GM23338 (cell line): Measurements from ENCODE around the gene COL8A2. TPM values are rescaled to one million over a fixed set of nuclear protein-coding genes. Genes with fewer than 3 reads are reported as not detected.

Source experiments
- ATAC-seq: fragments of 200-7000 bp; cut with Tn5 transposase; 3 replicates; pipeline ENCODE4 v1.9.1; 2020
- DNase-seq: peaks from one replicate; pipeline ENCODE4 v3.0.0-alpha.2; 2015; ENCODE audit warnings: low spot score
- H2AFZ ChIP-seq: fragments of 200-600 bp; sonication (generic); 2 replicates; pipeline ENCODE4 v1.8.0; 2016; ENCODE audit warnings: antibody characterized with exemption, mild to moderate bottlenecking, moderate library complexity
- H3F3A ChIP-seq: fragments of 200-600 bp; sonication (generic); replicated peaks from 2 replicates; pipeline ENCODE4 v1.8.0; 2017; ENCODE audit warnings: antibody characterized with exemption, mixed run types, low read depth
- H3K27ac ChIP-seq: fragments of 200-600 bp; sonication (generic); 2 replicates; pipeline ENCODE4 v1.6.1; 2016; ENCODE audit warnings: low read depth
- H3K27me3 ChIP-seq: fragments of 200-600 bp; sonication (generic); 2 replicates; pipeline ENCODE4 v1.8.0; 2016; ENCODE audit warnings: mild to moderate bottlenecking, mixed run types, moderate library complexity; ENCODE audit not compliant: insufficient read depth
- H3K36me3 ChIP-seq: fragments of 200-600 bp; sonication (generic); 2 replicates; pipeline ENCODE4 v1.8.0; 2016; ENCODE audit warnings: mild to moderate bottlenecking; ENCODE audit not compliant: insufficient read depth
- H3K4me1 ChIP-seq: fragments of 200-600 bp; sonication (generic); 2 replicates; pipeline ENCODE4 v1.8.0; 2016; ENCODE audit warnings: mild to moderate bottlenecking, moderate library complexity; ENCODE audit not compliant: insufficient read depth
- H3K4me2 ChIP-seq: fragments of 200-600 bp; sonication (generic); 2 replicates; pipeline ENCODE4 v1.7.1; 2017; ENCODE audit warnings: mixed run types
- H3K4me3 ChIP-seq: fragments of 200-600 bp; sonication (generic); 2 replicates; pipeline ENCODE4 v1.6.1; 2016; ENCODE audit warnings: mixed run types
- H3K79me2 ChIP-seq: fragments of 200-600 bp; sonication (generic); replicated peaks from 2 replicates; pipeline ENCODE4 v1.8.0; 2017; ENCODE audit warnings: mild to moderate bottlenecking; ENCODE audit not compliant: insufficient read depth
- H3K9me2 ChIP-seq: fragments of 200-600 bp; sonication (generic); 2 replicates; pipeline ENCODE4 v1.8.0; 2017; ENCODE audit not compliant: insufficient read depth
- H4K20me1 ChIP-seq: fragments of 200-600 bp; sonication (generic); replicated peaks from 2 replicates; pipeline ENCODE4 v1.8.0; 2017; ENCODE audit warnings: mild to moderate bottlenecking; ENCODE audit not compliant: insufficient read depth
- H3K27ac Mint-ChIP-seq: 2 replicates; pipeline ENCODE4 v1.8.0; 2020; ENCODE audit warnings: inconsistent platforms, mild to moderate bottlenecking, moderate library complexity, mixed read lengths
- H3K27me3 Mint-ChIP-seq: 3 replicates; pipeline ENCODE4 v1.8.0; 2022; ENCODE audit warnings: low read depth, mild to moderate bottlenecking, moderate library complexity, mixed read lengths, inconsistent platforms; ENCODE audit not compliant: insufficient read depth, poor library complexity
- H3K36me3 Mint-ChIP-seq: 3 replicates; pipeline ENCODE4 v1.8.0; 2021; ENCODE audit warnings: low read depth, mild to moderate bottlenecking, inconsistent platforms, moderate library complexity, mixed read lengths
- H3K4me1 Mint-ChIP-seq: 3 replicates; pipeline ENCODE4 v1.8.0; 2020; ENCODE audit warnings: mild to moderate bottlenecking, inconsistent platforms, mixed read lengths
- H3K4me3 Mint-ChIP-seq: 3 replicates; pipeline ENCODE4 v1.8.0; 2021; ENCODE audit warnings: moderate library complexity, mild to moderate bottlenecking, inconsistent platforms, mixed read lengths
- H3K9me3 Mint-ChIP-seq: 3 replicates; pipeline ENCODE4 v1.8.0; 2020; ENCODE audit warnings: moderate library complexity, mild to moderate bottlenecking, inconsistent platforms, mixed read lengths
- EZH2 ChIP-seq: fragments of 200-600 bp; sonication (generic); IDR thresholded peaks from one replicate; pipeline ENCODE4 v1.8.0; 2017; ENCODE audit warnings: antibody characterized with exemption, mild to moderate bottlenecking, low read depth; ENCODE audit not compliant: unreplicated experiment
- EZH2phosphoT487 ChIP-seq: fragments of 200-600 bp; sonication (generic); IDR thresholded peaks from one replicate; pipeline ENCODE4 v1.8.1; 2018; ENCODE audit warnings: antibody characterized with exemption; ENCODE audit not compliant: unreplicated experiment
- JUNB ChIP-seq: IDR thresholded peaks from one replicate; pipeline ENCODE4 v1.6.1; 2016; ENCODE audit warnings: antibody characterized with exemption; ENCODE audit not compliant: unreplicated experiment
- NANOG ChIP-seq: IDR thresholded peaks from 2 replicates; pipeline ENCODE4 v1.6.1; 2016; ENCODE audit warnings: antibody characterized with exemption, borderline replicate concordance
- STAT1 ChIP-seq: IDR thresholded peaks from one replicate; pipeline ENCODE4 v1.6.1; 2016; ENCODE audit warnings: antibody characterized with exemption; ENCODE audit not compliant: unreplicated experiment
- ZNF114 ChIP-seq: fragments of 250-450 bp; sonication (Bioruptor Pico); IDR thresholded peaks from 2 replicates; pipeline ENCODE4 v1.5.0; 2020; ENCODE audit warnings: mild to moderate bottlenecking, moderate library complexity
- ZNF331 ChIP-seq: fragments of 250-450 bp; sonication (Bioruptor Pico); IDR thresholded peaks from 2 replicates; pipeline ENCODE4 v1.5.0; 2020; ENCODE audit warnings: low read depth, mild to moderate bottlenecking, moderate library complexity
- polyA plus RNA-seq: library from polyadenylated mRNA; unstranded; fragments of >200 nt; fragmentation: Nextera tagmentation; extraction: Ambion mirVana; gene quantifications from 2 replicates; pipeline ENCODE4 v1.2.1, GENCODE V29; 2016
- total RNA-seq: library from RNA; depleted of rRNA; stranded (reverse); fragments of >200 nt; shearing (Covaris generic); gene quantifications from 2 replicates; pipeline ENCODE4 v1.2.3, GENCODE V29; 2014
- TF ChIP-seq, protein P1 (sequence below): fragments of 250-450 bp; sonication (Bioruptor Pico); IDR thresholded peaks from 2 replicates; pipeline ENCODE4 v1.5.0; 2020; ENCODE audit warnings: mild to moderate bottlenecking, moderate library complexity
- TF ChIP-seq, protein P2 (sequence below), 2 experiments: fragments of 200-600 bp in 1 of 2; sonication (generic) in 1 of 2; conservative IDR thresholded peaks; 2 replicates each; pipeline versions ENCODE4 v1.5.1 to v1.6.1; 2016 to 2017; ENCODE audit warnings: antibody characterized with exemption in 2 of 2, low read depth in 2 of 2, mild to moderate bottlenecking in 2 of 2, moderate library complexity in 1 of 2
- TF ChIP-seq, protein P3 (sequence below): IDR thresholded peaks from one replicate; pipeline ENCODE4 v1.6.1; 2018; ENCODE audit warnings: antibody characterized with exemption; ENCODE audit not compliant: unreplicated experiment

The COL8A2 gene
- total and polyA plus RNA-seq, 2 experiments from 2014 or later, result 0.95 to 4.9 TPM

DNA sequence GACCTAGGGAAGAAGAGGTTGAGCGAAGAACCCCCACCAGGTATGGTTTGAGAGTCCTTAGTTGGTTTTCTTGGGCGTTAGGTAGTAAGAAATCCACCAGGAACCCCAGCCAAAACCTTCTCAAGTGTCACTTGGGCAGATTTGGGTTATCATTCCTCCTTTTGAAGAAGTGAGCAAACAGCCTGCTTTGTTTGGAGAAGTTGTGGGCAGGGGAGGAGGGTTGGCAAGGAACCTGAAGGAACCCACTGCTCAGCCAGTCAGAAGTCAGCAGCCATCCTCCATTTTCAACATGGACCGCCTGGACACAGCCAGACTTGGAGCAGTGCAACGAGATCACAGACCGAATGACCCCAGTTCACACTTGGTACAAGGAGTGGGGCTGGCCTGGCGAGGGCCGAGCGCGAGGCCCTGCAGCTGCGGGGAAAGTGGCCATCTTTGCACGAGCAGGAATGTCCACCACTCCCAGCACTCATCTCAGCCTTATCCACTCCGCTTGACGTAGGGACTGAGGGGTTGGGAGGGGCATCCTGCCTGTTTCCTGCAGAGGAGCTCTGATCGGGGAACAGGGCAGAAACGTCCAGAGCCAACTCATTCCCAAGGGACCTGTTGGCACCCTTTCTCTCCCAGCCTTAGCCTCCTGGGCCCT is 29.1 kb downstream of the COL8A2 start (continued):
- TF ChIP-seq, protein P1, sequence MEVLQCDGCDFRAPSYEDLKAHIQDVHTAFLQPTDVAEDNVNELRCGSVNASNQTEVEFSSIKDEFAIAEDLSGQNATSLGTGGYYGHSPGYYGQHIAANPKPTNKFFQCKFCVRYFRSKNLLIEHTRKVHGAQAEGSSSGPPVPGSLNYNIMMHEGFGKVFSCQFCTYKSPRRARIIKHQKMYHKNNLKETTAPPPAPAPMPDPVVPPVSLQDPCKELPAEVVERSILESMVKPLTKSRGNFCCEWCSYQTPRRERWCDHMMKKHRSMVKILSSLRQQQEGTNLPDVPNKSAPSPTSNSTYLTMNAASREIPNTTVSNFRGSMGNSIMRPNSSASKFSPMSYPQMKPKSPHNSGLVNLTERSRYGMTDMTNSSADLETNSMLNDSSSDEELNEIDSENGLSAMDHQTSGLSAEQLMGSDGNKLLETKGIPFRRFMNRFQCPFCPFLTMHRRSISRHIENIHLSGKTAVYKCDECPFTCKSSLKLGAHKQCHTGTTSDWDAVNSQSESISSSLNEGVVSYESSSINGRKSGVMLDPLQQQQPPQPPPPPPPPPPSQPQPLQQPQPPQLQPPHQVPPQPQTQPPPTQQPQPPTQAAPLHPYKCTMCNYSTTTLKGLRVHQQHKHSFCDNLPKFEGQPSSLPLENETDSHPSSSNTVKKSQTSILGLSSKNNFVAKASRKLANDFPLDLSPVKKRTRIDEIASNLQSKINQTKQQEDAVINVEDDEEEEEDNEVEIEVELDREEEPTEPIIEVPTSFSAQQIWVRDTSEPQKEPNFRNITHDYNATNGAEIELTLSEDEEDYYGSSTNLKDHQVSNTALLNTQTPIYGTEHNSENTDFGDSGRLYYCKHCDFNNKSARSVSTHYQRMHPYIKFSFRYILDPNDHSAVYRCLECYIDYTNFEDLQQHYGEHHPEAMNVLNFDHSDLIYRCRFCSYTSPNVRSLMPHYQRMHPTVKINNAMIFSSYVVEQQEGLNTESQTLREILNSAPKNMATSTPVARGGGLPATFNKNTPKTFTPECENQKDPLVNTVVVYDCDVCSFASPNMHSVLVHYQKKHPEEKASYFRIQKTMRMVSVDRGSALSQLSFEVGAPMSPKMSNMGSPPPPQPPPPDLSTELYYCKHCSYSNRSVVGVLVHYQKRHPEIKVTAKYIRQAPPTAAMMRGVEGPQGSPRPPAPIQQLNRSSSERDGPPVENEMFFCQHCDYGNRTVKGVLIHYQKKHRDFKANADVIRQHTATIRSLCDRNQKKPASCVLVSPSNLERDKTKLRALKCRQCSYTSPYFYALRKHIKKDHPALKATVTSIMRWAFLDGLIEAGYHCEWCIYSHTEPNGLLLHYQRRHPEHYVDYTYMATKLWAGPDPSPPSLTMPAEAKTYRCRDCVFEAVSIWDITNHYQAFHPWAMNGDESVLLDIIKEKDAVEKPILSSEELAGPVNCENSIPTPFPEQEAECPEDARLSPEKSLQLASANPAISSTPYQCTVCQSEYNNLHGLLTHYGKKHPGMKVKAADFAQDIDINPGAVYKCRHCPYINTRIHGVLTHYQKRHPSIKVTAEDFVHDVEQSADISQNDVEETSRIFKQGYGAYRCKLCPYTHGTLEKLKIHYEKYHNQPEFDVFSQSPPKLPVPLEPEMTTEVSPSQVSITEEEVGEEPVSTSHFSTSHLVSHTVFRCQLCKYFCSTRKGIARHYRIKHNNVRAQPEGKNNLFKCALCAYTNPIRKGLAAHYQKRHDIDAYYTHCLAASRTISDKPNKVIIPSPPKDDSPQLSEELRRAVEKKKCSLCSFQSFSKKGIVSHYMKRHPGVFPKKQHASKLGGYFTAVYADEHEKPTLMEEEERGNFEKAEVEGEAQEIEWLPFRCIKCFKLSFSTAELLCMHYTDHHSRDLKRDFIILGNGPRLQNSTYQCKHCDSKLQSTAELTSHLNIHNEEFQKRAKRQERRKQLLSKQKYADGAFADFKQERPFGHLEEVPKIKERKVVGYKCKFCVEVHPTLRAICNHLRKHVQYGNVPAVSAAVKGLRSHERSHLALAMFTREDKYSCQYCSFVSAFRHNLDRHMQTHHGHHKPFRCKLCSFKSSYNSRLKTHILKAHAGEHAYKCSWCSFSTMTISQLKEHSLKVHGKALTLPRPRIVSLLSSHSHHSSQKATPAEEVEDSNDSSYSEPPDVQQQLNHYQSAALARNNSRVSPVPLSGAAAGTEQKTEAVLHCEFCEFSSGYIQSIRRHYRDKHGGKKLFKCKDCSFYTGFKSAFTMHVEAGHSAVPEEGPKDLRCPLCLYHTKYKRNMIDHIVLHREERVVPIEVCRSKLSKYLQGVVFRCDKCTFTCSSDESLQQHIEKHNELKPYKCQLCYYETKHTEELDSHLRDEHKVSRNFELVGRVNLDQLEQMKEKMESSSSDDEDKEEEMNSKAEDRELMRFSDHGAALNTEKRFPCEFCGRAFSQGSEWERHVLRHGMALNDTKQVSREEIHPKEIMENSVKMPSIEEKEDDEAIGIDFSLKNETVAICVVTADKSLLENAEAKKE (CRISPR knock-in tag), result no peak
- TF ChIP-seq ZNF114 (CRISPR knock-in tag) (no peak), NANOG (no peak), EZH2 (no peak), ZNF331 (CRISPR knock-in tag) (no peak)
- TF ChIP-seq, protein P2, sequence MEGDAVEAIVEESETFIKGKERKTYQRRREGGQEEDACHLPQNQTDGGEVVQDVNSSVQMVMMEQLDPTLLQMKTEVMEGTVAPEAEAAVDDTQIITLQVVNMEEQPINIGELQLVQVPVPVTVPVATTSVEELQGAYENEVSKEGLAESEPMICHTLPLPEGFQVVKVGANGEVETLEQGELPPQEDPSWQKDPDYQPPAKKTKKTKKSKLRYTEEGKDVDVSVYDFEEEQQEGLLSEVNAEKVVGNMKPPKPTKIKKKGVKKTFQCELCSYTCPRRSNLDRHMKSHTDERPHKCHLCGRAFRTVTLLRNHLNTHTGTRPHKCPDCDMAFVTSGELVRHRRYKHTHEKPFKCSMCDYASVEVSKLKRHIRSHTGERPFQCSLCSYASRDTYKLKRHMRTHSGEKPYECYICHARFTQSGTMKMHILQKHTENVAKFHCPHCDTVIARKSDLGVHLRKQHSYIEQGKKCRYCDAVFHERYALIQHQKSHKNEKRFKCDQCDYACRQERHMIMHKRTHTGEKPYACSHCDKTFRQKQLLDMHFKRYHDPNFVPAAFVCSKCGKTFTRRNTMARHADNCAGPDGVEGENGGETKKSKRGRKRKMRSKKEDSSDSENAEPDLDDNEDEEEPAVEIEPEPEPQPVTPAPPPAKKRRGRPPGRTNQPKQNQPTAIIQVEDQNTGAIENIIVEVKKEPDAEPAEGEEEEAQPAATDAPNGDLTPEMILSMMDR (conservative IDR thresholded peaks at IDR 0.05; ENCODE audit: low read depth in 2 of 2), result no peak

DNA sequence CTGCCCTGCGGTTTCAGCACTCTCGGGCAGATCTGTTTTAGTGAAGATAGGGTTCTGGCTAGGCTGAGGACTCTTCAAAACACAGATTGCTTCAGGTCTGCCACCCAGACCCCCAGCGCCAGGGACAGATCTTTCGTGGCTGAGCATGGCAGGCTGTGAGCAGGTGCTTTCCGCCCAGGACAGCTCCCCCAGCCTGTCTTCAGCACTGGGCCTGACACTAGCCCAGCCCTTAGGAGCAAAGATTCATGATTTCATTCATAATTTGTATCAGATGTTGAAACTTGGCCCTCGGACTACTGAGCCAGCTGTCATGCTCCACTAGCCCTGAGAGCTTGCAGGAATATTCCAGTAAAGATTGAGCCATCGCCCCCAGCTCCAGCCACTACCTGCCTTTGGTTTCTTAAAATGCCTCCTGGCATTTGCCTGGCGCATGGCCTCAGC is 30.4 kb downstream of the COL8A2 start:
- no peak for DNase-seq
- TF ChIP-seq, protein P2 (conservative IDR thresholded peaks at IDR 0.05; ENCODE audit: low read depth in 2 of 2), result no peak
- TF ChIP-seq JUNB, result no peak
- no peak for TF ChIP-seq EZH2phosphoT487
- TF ChIP-seq STAT1, result no peak
- no peak for TF ChIP-seq ZNF114 (CRISPR knock-in tag)
- TF ChIP-seq, protein P3, sequence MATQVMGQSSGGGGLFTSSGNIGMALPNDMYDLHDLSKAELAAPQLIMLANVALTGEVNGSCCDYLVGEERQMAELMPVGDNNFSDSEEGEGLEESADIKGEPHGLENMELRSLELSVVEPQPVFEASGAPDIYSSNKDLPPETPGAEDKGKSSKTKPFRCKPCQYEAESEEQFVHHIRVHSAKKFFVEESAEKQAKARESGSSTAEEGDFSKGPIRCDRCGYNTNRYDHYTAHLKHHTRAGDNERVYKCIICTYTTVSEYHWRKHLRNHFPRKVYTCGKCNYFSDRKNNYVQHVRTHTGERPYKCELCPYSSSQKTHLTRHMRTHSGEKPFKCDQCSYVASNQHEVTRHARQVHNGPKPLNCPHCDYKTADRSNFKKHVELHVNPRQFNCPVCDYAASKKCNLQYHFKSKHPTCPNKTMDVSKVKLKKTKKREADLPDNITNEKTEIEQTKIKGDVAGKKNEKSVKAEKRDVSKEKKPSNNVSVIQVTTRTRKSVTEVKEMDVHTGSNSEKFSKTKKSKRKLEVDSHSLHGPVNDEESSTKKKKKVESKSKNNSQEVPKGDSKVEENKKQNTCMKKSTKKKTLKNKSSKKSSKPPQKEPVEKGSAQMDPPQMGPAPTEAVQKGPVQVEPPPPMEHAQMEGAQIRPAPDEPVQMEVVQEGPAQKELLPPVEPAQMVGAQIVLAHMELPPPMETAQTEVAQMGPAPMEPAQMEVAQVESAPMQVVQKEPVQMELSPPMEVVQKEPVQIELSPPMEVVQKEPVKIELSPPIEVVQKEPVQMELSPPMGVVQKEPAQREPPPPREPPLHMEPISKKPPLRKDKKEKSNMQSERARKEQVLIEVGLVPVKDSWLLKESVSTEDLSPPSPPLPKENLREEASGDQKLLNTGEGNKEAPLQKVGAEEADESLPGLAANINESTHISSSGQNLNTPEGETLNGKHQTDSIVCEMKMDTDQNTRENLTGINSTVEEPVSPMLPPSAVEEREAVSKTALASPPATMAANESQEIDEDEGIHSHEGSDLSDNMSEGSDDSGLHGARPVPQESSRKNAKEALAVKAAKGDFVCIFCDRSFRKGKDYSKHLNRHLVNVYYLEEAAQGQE, result no peak

More for the DNA sequence above, 30.4 kb downstream of the COL8A2 start:
- Histone ChIP-seq H3K36me3 (peaks cover 13% of the 10 kb centered on the region; the same call in 1 of the 2 replicates), H3K27ac (no peak overlapping the region), H3K4me3 (no peak overlapping the region), H3K9me2 (no peaks in the 10 kb centered on the region), H3K27me3 (no peaks in the 10 kb centered on the region), H3F3A (0 out of 2 replicates have a peak, but pooled peaks cover 16% of the 10 kb centered on the region), H3K79me2 (peaks cover 8% of the 10 kb centered on the region), H4K20me1 (peaks cover 3% of the 10 kb centered on the region; the same call in 1 of the 2 replicates), H2AFZ (no peak overlapping the region), H3K4me2 (no peak overlapping the region), H3K4me1 (peaks cover 6% of the 10 kb centered on the region)
- no peak overlapping the region; the same call in 1 of the 2 replicates for H3K27ac Mint-ChIP-seq
- no peak for ATAC-seq
- H3K36me3 Mint-ChIP-seq, result peaks cover 28% of the 10 kb centered on the region
- peaks cover 21% of the 10 kb centered on the region for H3K4me1 Mint-ChIP-seq
- peaks cover 1% of the 10 kb centered on the region for H3K27me3 Mint-ChIP-seq
- no peak overlapping the region for H3K4me3 Mint-ChIP-seq
- no peaks in the 10 kb centered on the region; the same call in 2 of the 3 replicates for H3K9me3 Mint-ChIP-seq
